Measurements from ENCODE around the gene GADL1.

GADL1 gene

GRCh38 chr3:30790150-30790549 lies 104.3 kb downstream of the GADL1 start:
- Histone ChIP-seq H3K27ac (replicated peaks) (no peak overlapping the region), H3K4me3 (replicated peaks; ENCODE audit: insufficient read depth, low read length) (no peak overlapping the region), H3K27me3 (ENCODE audit: insufficient read depth, poor library complexity, severe bottlenecking) (peaks cover 8% of the 10 kb centered on the region)
- TF ChIP-seq REST (IDR thresholded peaks at IDR 0.05; ENCODE audit: insufficient replicate concordance, low read depth) (no peak), GABPA (IDR thresholded peaks at IDR 0.05; ENCODE audit: low read depth) (no peak), SPI1 (IDR thresholded peaks at IDR 0.05; ENCODE audit: borderline replicate concordance, low read depth) (no peak), POLR2AphosphoS5 (IDR thresholded peaks at IDR 0.05; ENCODE audit: low read depth) (no peak), CTCF (IDR thresholded peaks at IDR 0.05; ENCODE audit: insufficient read depth, low read length) (no peak)
- DNase-seq (ENCODE audit: low read depth in 1 of 2, low spot score in 1 of 2): no peak

GRCh38 chr3:30786365-30786764 lies 108.1 kb downstream of the GADL1 start:
- Histone ChIP-seq H3K27me3 (ENCODE audit: insufficient read depth, poor library complexity, severe bottlenecking) (peaks cover 9% of the 10 kb centered on the region), H3K27ac (replicated peaks) (no peak overlapping the region), H3K4me3 (replicated peaks; ENCODE audit: insufficient read depth, low read length) (no peak overlapping the region)
- TF ChIP-seq CTCF (IDR thresholded peaks at IDR 0.05; ENCODE audit: insufficient read depth, low read length) (no peak), REST (IDR thresholded peaks at IDR 0.05; ENCODE audit: insufficient replicate concordance, low read depth) (no peak), POLR2AphosphoS5 (IDR thresholded peaks at IDR 0.05; ENCODE audit: low read depth) (no peak), GABPA (IDR thresholded peaks at IDR 0.05; ENCODE audit: low read depth) (no peak), SPI1 (IDR thresholded peaks at IDR 0.05; ENCODE audit: borderline replicate concordance, low read depth) (no peak)
- no peak for DNase-seq (ENCODE audit: low read depth in 1 of 2, low spot score in 1 of 2)

GRCh38 chr3:30779686-30780287 lies 114.7 kb downstream of the GADL1 start:
- DNase-seq (ENCODE audit: low read depth in 1 of 2, low spot score in 1 of 2): peak in 1 of 2 experiments; percentile 34
- Histone ChIP-seq H3K27ac (replicated peaks) (no peak overlapping the region), H3K27me3 (ENCODE audit: insufficient read depth, poor library complexity, severe bottlenecking) (peaks cover 4% of the 10 kb centered on the region), H3K4me3 (replicated peaks; ENCODE audit: insufficient read depth, low read length) (no peak overlapping the region)
- TF ChIP-seq CTCF (IDR thresholded peaks at IDR 0.05; ENCODE audit: insufficient read depth, low read length) (peak; percentile 19), REST (IDR thresholded peaks at IDR 0.05; ENCODE audit: insufficient replicate concordance, low read depth) (no peak)

Data from HL-60 (cell line).